Esophagus mucosa (tissue), 1 donor: Measurements from ENCODE around the gene GOLGA3. TPM values are rescaled to one million over a fixed set of nuclear protein-coding genes. Genes with fewer than 3 reads are reported as not detected.
"Not testable (repeated sequence)": the region's sequence is repeated elsewhere in the genome, so short reads cannot be mapped to it uniquely, and the experiment has no call there.

Experiments
- ATAC-seq: fragments of 200-7000 bp; cut with Tn5 transposase; one replicate; pipeline ENCODE4 v1.9.1; 2020
- total RNA-seq: library from RNA; stranded (reverse); gene quantifications from one replicate; pipeline ENCODE4 v1.2.4, GENCODE V29; 2023
- donor health status: DM: yes; HTN: yes; CAD: no.

Gene GOLGA3
- total RNA-seq, 1 donor from 2014 or later = 31.2 TPM

DNA sequence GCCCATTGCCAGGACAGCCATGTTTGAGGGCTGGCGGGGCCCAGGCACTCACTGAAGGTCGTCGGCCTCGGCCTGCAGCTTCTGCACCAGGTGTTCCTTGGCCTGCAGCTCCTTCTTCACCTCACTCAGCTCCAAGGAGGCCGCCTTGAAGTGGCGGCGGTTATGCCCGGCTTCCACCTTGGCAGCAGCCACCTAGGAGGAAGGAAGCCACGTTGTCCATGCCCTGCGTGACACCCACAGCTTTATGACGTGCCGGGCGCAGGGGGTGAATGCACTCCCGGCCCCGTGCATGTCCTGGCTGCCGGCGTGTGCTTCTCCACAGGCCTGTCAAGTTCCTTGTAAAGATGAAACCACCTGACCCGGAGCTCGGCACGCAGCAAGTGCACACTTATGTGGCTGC, 51.1 kb downstream of the GOLGA3 start:
- ATAC-seq = no peak

DNA sequence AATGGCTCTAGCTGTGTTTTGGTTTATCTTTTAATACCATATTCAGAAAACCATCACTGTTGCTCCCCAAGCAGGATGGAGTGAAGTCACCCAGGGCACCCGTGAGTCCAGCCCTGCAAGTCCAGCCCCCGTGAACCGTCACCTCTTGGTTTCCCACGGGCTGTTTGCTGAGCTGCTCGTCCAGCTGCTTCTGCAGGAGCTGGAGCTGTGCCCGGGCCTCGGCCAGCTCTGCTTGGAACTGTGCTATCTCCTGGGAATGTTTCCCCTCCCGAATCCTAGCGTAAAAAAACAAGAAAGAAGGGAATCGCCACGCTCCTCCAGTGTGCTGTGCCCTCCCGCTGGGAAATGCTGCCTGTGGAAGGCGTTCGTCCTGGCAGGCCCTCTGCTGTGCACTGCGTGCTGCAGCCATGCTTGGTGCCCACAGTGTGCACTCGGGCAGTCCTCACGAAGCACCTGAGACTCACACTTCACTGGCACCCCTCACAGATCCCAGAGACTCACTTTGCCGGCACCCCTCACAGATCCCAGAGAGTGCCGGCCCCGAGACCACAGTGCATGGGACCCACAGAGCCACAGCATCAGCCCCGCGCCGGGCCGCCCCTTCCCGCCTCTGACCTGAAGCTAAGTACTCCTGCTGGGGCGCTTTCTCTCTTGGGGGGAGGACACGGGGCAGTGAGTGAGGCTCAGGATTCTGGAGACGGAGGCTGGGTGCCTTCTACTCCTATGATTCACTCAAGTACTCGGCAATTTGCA, 51.7 kb downstream of the GOLGA3 start:
- ATAC-seq = no peak

DNA sequence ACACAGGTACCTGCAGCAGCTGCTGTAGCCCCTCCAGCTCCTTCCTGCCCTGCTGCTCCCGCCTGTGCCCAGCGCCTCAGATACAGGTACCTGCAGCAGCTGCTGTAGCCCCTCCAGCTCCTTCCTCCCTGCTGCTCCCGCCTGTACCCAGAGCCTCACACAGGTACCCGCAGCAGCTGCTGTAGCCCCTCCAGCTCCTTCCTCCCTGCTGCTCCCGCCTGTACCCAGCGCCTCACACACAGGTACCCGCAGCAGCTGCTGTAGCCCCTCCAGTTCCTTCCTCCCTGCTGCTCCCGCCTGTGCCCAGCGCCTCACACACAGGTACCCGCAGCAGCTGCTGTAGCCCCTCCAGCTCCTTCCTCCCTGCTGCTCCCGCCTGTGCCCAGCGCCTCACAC, 52.4 kb downstream of the GOLGA3 start:
- ATAC-seq = not testable (repeated sequence)

DNA sequence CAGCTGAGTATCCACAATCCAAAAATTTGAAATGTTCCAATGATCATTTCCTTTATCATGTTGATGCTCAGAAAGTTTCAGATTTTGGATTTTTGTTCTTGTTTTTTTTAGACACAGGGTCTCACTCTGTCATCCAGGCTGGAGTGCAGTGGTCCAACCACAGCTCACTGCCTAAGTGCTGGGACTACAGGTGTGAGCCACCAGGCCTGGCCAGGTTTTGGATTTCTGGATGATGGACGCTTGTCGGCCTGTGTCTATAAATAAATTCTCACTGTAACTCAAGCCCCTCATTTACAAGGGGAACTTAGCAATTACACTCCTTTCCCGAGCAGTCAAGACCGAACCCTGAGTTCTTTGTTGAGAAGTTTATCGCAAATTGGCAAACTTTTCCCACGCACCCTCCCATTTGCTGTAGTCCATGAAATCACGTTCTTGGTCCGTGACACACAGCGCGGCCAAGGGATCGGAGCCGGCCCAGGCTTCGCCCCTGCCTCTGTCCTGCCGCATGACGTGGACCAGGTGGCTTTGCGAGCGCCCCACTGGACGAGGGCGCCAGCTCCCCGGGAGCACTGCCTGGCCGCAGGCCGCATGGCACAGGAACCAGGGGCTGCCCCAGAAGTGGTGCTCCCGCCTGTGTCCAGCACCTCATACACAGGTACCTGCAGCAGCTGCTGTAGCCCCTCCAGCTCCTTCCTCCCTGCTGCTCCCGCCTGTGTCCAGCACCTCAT, 53.0 kb downstream of the GOLGA3 start:
- ATAC-seq = no peak

DNA sequence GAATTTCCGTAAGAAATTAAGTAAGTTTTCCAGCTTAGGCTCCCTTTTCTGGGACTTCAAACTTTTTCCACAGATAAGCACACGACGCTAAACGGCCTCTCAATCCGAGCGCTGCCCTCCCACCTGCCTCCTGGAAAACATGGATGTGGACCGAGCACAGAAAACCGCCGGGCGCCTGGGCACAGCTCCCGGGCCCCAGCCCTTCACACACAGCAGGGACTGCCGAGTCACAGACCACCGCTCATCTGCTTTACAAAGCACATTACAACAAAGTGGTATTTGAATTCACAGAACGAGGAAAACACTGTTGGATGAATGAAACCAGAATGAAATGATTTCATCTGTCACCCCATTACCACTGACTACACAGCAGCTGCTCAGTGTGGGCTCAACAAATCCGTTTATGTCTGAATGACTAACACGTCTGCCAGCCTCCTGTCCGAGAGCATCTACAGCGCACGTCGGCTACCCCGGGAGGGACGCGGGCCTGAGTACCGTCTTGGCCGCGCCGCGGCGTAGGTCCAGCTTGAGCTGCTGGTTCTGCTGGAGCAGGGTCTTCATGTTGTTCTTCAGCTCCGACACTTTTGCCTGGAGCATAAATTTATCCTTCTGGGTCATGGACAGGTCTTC, 53.9 kb downstream of the GOLGA3 start:
- no peak for ATAC-seq

DNA sequence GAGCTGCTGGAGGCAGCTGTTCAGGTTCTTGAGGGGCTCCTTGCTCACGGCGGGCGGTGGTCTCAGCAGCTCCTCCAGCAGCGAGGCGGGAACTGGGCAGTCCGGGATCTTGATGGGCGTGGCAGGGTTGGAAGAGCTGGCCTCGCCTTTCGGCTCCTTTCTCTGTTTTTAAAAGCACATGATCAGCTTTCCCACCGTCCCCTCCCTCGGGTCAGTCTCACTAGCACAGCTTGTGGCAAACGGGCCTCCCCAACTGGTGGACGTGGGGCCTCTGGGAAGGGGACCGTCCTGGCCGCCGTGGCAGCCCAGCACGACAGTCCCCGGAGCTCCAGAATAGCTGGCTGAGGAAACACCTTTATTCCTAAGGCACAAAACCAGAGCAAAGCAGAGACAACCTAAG, 54.5 kb downstream of the GOLGA3 start:
- no peak for ATAC-seq

DNA sequence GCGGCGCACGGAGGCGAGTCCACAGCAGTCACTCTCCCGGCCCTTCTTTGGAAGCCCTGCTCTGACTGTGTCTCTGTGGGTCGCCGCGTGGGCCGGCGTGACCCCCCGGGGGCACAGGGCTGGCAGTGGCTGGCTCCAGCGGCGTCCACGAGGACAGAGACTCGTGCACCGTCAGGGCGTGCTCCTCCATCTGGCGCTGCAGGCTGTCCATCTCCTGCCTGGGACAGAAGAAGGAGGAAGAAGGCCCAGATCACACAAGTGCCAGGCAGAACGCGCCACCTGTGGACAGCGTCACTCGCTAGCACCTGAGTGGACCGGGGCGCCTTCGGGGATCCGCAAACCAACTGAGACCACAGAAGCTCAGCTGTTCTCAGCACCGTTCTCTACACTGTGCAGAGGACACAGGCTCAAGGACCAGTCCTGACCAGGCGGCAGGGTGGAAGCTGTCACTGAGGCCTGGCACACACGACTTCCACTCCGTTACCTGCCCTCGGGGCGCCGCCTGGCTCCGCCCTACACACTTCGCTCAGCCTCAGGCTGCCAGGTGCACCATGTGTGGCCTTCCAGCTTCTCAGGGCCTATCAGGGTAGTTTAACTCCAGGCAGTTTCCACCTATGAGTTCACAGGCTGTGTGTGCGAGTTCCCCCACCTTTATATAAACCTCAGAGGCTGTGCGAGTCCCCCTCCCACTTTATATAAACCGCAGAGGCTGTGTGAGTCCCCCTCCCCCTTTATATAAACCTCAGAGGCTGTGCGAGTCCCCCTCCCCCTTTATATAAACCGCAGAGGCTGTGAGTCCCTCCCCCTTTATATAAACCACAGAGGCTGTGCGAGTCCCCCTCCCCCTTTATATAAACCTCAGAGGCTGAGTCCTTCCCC, 55.4 kb downstream of the GOLGA3 start:
- ATAC-seq = no peak

DNA sequence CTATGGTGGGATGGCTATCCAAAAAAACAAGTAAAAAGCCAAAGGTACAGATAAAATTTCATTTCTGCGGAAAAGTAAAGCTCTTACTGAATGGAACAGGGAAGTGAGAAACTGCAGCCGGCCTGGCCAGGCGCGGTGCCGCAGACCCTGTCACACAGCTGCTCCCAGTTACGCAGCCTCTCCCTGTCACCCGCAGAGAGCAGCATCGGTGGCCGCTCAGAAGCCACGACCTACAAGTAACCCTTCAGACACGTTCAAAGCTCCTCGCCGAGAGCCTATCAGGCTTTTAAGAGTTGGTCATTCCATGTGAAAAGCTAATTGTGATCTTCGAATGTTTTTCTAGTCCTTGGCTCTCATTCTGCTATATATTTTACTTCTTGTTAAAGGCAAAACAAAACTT, 56.1 kb downstream of the GOLGA3 start:
- ATAC-seq = peak; percentile 23

DNA sequence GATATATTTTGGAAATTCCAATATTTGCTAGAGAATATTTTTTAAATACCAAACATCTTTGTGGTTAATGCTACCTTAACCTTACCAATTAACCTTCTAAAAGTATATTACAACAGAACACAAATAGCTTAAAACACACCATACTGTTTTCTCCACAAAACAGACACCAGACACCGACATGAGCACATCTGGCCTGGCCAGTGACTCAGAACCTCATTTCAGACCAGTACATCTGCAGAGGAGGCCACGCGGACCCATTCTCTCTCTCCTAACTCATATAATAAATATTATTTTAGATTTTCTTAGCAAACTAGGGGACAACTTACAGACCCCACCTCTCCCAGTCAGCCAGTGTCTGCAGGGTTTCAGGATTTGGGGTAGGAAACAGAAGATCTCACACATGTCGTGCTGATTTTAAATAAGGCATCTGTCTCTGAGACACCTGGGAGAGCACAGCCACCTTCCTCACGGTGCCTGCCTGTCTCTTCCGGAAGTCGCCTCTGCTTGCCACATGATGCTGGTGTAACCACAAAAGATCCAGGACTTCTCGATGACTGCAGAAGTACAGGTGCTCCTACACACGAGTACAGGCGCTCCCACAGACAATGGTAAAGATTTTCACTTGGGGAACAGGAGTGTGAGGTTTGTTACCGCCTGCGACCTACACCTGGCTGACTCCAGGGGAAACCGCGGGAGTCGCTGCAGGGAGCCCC, 57.4 kb downstream of the GOLGA3 start:
- ATAC-seq = peak; percentile 12

DNA sequence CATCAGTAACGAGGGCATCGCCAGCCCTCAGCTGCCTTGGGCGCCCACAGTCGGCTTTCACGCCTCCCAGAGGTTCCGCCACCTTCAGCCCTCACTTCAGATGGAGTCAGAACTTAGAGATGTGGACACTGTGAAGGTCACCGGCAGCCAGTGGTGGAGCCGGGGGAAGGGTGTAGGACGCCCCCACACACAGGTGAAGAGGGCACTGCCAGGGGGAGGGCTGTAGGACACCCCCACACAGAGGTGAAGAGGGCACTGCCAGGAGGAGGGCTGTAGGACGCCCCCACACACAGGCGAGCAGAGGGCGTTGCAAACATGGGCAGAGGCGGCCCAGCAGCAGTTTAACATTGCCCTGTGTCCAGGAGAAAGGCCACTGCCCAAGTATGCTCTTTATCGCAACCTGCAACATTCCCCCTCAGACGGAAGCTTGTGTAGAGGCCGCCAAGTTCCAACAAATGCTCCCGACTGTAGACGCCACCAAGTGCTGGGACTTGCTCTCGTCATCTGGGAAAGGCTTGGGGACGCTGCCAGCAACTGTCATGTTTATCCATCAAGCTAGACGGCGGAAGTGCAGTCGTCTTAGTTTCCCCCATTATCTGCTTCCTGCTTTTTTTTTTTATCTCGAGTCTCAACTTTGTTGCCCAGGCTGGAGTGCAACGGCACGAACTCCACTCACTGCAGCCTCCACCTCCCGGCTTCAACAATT, 62.1 kb downstream of the GOLGA3 start:
- no peak for ATAC-seq

DNA sequence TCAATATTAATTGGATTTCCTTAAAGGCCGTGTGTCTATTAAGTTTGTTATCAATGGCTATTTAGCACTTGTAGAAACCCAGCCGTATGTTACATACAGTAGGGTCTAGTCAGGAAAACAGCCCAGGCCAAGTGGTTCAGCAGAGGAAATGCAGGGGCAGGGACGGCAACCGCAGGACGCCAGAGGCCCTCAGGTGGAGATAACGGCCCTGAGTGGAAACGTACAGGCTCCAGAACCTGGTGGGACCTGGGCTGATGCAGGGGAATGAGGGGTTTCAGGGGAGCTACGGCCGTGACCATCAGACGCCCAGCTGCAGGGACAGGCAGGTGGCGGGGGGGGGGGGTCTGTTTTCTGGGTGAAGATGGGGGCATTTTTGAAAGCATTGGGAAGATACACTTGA, 63.3 kb downstream of the GOLGA3 start:
- ATAC-seq = no peak

DNA sequence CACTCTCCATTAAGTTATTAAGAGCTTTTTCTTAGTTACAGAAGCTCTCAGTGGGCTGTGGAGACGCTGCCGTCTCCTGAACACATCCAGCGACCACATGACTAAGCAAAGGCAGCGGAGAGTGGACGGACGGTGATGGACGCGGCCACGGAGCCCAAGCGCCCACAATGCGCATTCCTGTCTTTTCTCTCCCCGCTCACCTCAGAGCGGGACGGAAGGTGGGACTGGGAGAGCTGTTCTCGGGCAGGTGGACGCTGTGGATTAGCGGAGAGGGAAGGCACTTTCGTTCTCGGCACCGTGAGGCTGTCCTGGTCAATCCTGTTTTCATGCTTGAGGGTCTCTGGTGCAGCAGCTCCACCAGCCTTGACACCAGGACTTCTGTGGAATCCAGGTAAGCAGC, 64.4 kb downstream of the GOLGA3 start:
- ATAC-seq = no peak

DNA sequence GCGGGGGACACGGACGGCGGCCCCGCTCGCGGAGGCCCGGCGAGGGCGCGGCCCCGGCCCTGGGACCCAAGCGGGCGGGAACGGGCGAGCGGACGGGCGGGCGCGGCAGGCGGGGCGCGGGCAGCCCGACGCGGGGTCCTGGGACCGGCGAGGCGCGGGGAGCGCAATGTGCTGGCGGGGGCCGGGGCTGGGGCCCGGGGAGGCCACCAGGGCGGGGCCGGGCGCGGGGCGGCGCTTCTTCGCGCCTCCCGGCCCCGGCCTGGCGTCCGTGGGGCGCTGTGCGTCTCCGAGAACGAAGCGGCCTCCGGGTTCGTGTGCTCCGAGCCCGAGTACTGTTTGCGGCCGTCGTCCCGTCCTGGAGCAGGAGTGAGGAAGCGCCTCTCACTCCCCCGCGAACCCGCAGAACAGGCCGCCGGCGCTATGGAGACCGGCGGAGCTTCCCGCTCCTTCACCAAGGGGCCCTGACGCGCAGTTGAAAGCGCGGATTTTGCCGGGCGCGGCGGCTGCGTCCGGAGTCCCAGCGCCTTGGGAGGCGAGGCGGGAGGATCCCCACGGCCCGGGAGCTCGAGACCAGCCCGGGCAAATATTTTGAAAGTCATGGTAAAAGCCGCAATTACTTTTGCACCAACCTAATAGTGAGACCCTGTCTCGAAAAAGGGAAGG, 66.6 kb downstream of the GOLGA3 start:
- peak; percentile 92 for ATAC-seq

DNA sequence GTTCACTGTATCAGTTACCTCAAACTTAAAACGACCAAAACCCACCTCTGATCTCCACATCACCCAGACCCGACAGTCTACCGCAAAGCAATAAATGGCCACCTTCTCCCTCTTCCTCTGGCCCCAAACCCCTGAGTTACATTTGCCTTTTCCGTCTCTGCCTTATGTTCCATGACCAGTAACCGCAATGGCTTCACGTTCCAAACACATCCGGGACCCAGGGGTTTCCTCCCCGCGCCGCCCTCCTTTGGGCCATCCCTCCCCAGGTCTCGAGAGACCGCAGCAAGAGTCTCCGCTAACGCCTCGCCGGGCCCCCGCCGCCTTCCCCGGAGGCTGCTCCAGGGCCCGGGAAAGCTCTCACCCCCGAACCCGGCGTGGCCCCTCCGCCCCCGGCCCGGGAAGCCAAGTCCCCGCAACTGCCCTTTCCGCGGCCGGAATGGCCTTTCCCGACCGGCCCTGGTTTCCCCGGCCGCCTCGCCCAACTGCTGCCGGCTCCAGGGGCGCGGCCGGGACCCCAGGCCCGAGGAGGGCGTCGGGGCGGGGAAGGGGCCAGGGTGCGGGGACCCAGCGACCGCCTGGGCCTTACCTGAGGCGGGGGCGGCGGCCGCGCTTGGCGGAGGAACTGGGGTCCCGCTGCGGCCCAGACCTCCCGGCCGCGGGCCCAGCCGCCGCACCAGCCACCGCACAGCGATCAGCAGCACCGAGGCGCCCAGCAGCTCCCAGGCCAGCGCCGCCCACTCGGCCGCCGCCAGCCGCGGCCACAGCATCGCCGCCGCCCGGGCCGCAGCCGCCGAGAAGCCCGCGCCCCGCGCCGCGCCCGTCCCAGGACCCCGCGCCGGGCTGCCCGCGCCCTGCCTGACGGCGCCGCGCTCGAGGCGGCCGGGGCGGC, 67.4 kb downstream of the GOLGA3 start, which contains the start of gene ANKLE2:
Gene ANKLE2 (minus strand): TSS at position 801 of the 889 bp plus-strand sequence. CDS start 34 bp downstream, at position 767.
- peak; percentile 44 for ATAC-seq

DNA sequence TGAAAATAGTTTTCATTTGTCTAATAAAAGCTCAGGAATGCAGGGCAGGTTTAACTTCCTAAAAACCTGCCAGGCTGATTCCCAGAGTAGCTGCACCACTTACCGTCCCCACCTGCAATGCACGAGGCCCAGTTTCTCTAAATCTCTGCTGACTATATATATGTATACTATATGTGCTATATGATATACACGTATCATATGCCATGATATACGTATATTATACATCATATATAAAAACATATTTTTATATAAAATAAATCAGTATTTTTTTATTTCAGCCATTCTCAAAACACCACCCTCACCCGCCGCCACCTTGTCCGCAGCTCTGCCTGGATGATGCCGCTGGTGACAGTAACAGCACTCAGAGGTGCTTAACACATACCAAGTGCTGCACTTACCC, 69.3 kb downstream of the GOLGA3 start:
- no peak for ATAC-seq

DNA sequence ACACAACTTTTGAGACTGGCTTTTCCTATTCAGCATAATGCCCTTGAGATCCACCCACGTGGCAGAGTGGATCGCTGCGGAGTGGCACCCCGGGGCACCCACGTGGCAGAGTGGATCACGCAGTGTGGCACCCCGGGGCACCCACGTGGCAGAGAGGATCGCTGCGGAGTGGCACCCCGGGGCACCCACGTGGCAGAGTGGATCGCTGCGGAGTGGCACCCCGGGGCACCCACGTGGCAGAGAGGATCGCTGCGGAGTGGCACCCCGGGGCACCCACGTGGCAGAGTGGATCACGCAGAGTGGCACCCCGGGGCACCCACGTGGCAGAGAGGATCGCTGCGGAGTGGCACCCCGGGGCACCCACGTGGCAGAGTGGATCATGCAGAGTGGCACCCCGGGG, 69.8 kb downstream of the GOLGA3 start:
- not testable (repeated sequence) for ATAC-seq

DNA sequence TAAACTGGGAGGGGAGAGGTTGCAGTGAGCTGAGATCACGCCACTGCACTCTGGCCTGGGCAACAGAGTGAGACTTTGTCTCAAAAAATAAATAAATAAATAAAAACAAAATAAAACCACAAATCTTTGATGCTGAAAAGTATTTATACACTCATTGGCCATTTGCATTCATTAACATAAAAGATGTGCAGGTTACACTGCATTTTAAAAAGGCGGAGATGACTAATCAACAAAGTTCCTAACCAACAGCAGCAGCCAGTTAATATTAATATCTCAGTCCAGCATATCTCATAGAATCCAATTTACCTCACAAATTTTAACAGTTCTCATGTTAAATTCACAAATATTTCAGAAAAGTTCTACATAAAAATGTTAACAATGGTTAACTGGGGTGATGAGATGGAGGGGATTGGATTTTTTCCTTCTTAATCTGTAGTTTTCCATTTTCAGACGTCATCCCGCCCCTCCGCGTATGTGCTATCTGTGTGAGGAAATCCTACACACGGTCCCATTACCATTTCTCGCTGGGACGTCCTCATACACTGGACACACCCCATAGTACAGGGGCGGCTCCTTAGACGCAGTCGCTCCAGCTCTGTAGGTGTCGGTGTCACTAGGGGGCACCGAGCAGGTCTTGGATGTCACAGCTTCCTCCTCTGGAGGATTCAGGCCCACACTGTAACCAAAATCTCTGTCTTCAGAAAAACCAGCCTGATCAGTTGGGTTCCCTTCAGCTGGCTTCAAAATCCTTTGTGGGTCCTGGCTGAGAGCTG, 74.3 kb downstream of the GOLGA3 start:
- ATAC-seq = no peak

DNA sequence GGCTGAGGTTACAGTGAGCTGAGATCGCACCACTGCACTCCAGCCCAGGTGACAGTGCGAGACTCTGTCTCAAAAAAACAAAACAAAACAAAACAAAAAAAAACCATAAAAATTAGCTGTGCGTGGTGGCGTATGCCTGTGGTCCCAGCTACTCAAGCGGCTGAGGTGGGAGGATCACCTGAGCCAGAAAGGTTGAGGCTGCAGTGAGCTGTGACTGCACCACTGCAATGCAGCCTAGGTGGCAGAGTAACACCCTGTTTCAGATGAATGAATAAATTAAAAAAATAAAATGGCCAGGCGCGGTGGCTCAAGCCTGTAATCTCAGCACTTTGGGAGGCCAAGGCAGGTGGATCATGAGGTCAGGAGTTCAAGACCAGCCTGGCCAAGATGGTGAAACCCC, 75.0 kb downstream of the GOLGA3 start:
- ATAC-seq = not testable (repeated sequence)

DNA sequence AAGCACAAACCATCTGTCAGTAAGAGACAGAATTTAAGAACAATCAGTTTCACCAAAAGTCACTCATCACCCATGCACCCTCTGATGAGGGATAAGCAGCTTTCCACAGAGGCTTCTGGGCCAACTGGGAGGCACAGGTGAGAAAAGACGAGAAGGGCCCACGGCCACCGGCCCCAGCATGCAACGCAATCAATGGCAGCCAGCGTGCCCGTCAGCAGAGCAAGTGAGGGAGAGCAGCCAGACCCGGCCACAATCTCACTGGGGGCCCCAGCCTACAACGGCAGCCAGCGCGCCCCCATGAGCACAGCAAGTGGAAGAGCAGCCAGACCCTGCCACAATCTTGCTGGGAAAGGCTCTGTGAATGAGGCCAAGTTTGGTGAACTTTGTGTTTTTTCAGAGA, 80.3 kb downstream of the GOLGA3 start:
- ATAC-seq = no peak
